Measurements from ENCODE around the gene NAV2. TPM values are rescaled to one million over a fixed set of nuclear protein-coding genes. Genes with fewer than 3 reads are reported as not detected.

Gene NAV2
- total RNA-seq, 2 experiments from 2014 or later = 0.23 to 0.36 TPM

GRCh38 chr11:19766810-19767209 is 54.2 kb downstream of the NAV2 start:
- ChIA-PET CTCF (interaction anchor here (1.2 to 1.3 kb wide), 2 partner anchors 24 to 136 kb away, joined by 3 to 4 read pairs; no protein-coding TSS in a partner anchor), POLR2A (no interaction called here)
- no peak for DNase-seq
- Mint-ChIP-seq H3K36me3 (ENCODE audit: low read depth) (no peaks in the 10 kb centered on the region), H3K9me3 (no peaks in the 10 kb centered on the region), H3K4me1 (ENCODE audit: low read depth) (no peaks in the 10 kb centered on the region), H3K27ac (no peak overlapping the region), H3K4me3 (no peak overlapping the region), H3K27me3 (peaks cover 17% of the 10 kb centered on the region)
- no peak for TF ChIP-seq CTCF (IDR thresholded peaks at IDR 0.05)
- ATAC-seq = no peak
- intact Hi-C loops (cut with micrococcal nuclease) = no loop called here

GRCh38 chr11:19767627-19768151 is 55.1 kb downstream of the NAV2 start:
- DNase-seq (no peak), ATAC-seq (no peak)
- Mint-ChIP-seq H3K9me3 (no peaks in the 10 kb centered on the region), H3K4me1 (ENCODE audit: low read depth) (no peaks in the 10 kb centered on the region), H3K4me3 (no peak overlapping the region), H3K27ac (no peak overlapping the region), H3K36me3 (ENCODE audit: low read depth) (no peaks in the 10 kb centered on the region), H3K27me3 (peaks cover 18% of the 10 kb centered on the region)
- TF ChIP-seq CTCF (IDR thresholded peaks at IDR 0.05) = no peak
- intact Hi-C loops (cut with micrococcal nuclease) = no loop called here
- POLR2A ChIA-PET = no interaction called here
- CTCF ChIA-PET = interaction anchor here (1.3 kb wide), 1 partner anchor 136 kb away, joined by 4 read pairs; no protein-coding TSS in a partner anchor

GRCh38 chr11:19768197-19768596 is 55.6 kb downstream of the NAV2 start:
- intact Hi-C loops (cut with micrococcal nuclease) = no loop called here
- ChIA-PET CTCF (interaction anchor here (1.0 kb wide), 1 partner anchor 214 kb away, joined by 4 read pairs; no protein-coding TSS in a partner anchor), POLR2A (no interaction called here)
- no peaks in the 10 kb centered on the region for H3K9me3 Mint-ChIP-seq
- H3K4me1 Mint-ChIP-seq (ENCODE audit: low read depth) = no peaks in the 10 kb centered on the region
- H3K36me3 Mint-ChIP-seq (ENCODE audit: low read depth) = no peaks in the 10 kb centered on the region
- no peak for ATAC-seq
- no peak overlapping the region for H3K27ac Mint-ChIP-seq
- peaks cover 17% of the 10 kb centered on the region for H3K27me3 Mint-ChIP-seq
- no peak for DNase-seq
- TF ChIP-seq CTCF (IDR thresholded peaks at IDR 0.05) = no peak
- H3K4me3 Mint-ChIP-seq = no peak overlapping the region

GRCh38 chr11:19768815-19769214 is 56.2 kb downstream of the NAV2 start:
- POLR2A ChIA-PET = no interaction called here
- Mint-ChIP-seq H3K4me3 (no peak overlapping the region), H3K9me3 (no peaks in the 10 kb centered on the region), H3K4me1 (ENCODE audit: low read depth) (no peaks in the 10 kb centered on the region), H3K27ac (no peak overlapping the region), H3K27me3 (peaks cover 19% of the 10 kb centered on the region), H3K36me3 (ENCODE audit: low read depth) (no peaks in the 10 kb centered on the region)
- DNase-seq = no peak
- intact Hi-C loops (cut with micrococcal nuclease) = no loop called here
- no peak for TF ChIP-seq CTCF (IDR thresholded peaks at IDR 0.05)
- no peak for ATAC-seq
- CTCF ChIA-PET = interaction anchor here (1.0 to 1.1 kb wide), 2 partner anchors 17 to 215 kb away, joined by 3 to 4 read pairs; no protein-coding TSS in a partner anchor

- Mint-ChIP-seq H3K9me3 (no peaks in the 10 kb centered on the region), H3K27ac (no peak overlapping the region), H3K27me3 (peaks cover 24% of the 10 kb centered on the region), H3K4me3 (no peak overlapping the region), H3K36me3 (ENCODE audit: low read depth) (no peaks in the 10 kb centered on the region), H3K4me1 (ENCODE audit: low read depth) (no peaks in the 10 kb centered on the region)
- CTCF ChIA-PET = interaction anchor here (1.5 kb wide), 1 partner anchor 27 kb away, joined by 3 read pairs; no protein-coding TSS in a partner anchor
- TF ChIP-seq CTCF (IDR thresholded peaks at IDR 0.05) = no peak
- DNase-seq (no peak), ATAC-seq (no peak)
- intact Hi-C loops (cut with micrococcal nuclease) = no loop called here
- POLR2A ChIA-PET = no interaction called here
Measured at GRCh38 chr11:19769820-19770219, 57.2 kb downstream of the NAV2 start.
